SK-MEL-5 (cell line): ENCODE measurements around the gene PPP1R14D. TPM values are rescaled to one million over a fixed set of nuclear protein-coding genes. Genes with fewer than 3 reads are reported as not detected.

Source experiments
- DNase-seq: peaks from one replicate; pipeline ENCODE4 v3.0.0-alpha.2; 2016; ENCODE audit warnings: low read depth, low spot score
- in situ Hi-C: cut with HindIII; loops from 2 replicates; pipeline ENCODE4 v1.10.0; 2016; ENCODE audit warnings: low sequenced_read_pairs, high pct_unique_total_duplicates, low pct_unique_long_range_greater_than_20kb
- total RNA-seq: library from RNA; depleted of rRNA; stranded (reverse); fragments of >200 nt; shearing (Covaris generic); gene quantifications from 2 replicates; pipeline ENCODE4 v1.2.3, GENCODE V29; 2014

The PPP1R14D gene
- total RNA-seq, 1 experiment from 2014 or later, result not detected

GRCh38 chr15:40830884-40831283 is 2.4 kb upstream of the PPP1R14D start:
- in situ Hi-C loops, result no loop called here
- DNase-seq, result no peak

- in situ Hi-C loops, result no loop called here
- no peak for DNase-seq
These were observed 607 bp upstream of the PPP1R14D start for GRCh38 chr15:40829115-40829514.

- no peak for DNase-seq
- in situ Hi-C loops, result no loop called here
These were observed 2.0 kb downstream of the PPP1R14D start for GRCh38 chr15:40826423-40827075.

DNA sequence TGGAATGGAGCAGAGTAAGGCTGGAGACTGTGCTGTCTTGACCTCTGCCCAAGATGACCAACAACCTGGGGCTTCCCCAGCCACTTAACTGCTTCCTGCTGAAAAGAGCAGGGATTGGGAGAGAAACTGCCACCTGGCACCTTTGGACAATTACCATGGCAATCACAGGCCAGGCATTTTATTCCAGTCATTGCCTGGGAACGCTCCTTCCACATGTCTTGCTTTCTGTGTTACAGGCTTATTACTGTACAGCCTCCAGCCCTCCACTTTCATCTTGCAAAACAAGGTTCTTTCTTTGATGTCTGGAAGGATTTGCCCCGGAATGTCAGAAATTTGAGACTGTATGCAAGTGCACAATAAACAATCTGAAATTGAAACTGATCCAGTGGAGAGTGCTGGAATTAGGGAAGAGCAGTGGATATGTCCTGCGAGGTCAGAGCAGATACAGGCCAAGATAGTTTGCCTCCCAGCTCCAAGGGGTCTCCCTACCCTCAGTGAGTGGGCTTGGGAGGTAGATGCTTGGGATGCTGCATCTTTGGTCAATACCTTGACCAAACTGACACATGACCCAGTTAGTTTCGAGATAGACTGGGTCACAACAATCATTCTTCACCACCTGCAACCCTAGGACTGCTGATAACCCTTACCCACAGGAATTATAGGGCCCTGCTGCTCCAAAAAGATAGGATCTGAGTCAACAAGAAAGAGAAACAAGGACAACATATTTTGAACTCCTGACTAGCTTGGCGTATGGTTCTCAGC is 2.7 kb downstream of the PPP1R14D start:
- peak; percentile 11 for DNase-seq

GRCh38 chr15:40823572-40824343 is 4.8 kb downstream of the PPP1R14D start:
- DNase-seq, result no peak
- in situ Hi-C loops, result no loop called here

More for the DNA sequence above, 2.7 kb downstream of the PPP1R14D start:
- in situ Hi-C loops, result no loop called here

- no peak for DNase-seq
- in situ Hi-C loops, result no loop called here
These were observed 7.3 kb downstream of the PPP1R14D start for GRCh38 chr15:40821195-40821594.

GRCh38 chr15:40819048-40819447 is 9.5 kb downstream of the PPP1R14D start:
- no peak for DNase-seq
- in situ Hi-C loops, result no loop called here

DNA sequence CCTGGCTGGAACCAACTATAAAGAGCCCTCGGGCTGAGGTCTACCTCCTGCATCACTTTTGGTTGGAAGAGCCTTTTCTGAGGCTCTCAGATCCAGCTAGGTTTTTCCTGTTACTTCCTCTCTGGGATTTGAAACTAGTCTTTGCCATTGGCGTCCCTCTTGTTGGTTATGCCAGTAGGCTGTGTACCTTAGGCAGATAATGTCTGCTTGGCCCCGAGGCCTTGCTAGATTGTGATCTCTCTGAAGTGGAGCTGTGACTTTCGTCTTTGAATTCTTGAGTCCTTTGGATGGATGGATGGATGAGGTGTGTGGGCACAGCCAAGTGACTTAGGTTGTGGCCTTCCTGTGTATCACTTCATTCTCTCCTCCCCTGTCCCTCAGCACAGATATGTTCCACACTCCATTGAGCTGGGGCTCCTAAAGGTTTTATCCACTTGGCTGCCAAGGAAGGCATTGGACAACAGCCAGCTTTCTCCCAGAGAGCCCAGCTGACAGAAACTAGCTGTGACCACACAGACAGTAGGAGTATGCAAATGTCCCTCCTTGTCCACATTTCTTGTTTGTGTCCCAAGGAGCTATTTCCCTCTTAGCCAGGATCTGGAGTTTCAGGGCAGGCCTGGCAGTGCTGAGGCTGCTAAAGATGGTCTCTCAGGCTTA is 13.3 kb downstream of the PPP1R14D start:
- in situ Hi-C loops, result no loop called here
- DNase-seq, result peak; percentile 15

- no peak for DNase-seq
- in situ Hi-C loops, result no loop called here
These were observed 15.6 kb downstream of the PPP1R14D start for GRCh38 chr15:40812721-40813425.

- in situ Hi-C loops, result no loop called here
- no peak for DNase-seq
These were observed 19.6 kb downstream of the PPP1R14D start for GRCh38 chr15:40808861-40809450.

GRCh38 chr15:40807888-40808461 is 20.5 kb downstream of the PPP1R14D start:
- DNase-seq, result no peak
- in situ Hi-C loops, result no loop called here

- peak; percentile 99 for DNase-seq
- in situ Hi-C loops, result no loop called here
These were observed 21.2 kb downstream of the PPP1R14D start, which contains the start of the genes DNAJC17 and ZFYVE19 for GRCh38 chr15:40807028-40807887. Gene DNAJC17, minus strand, starts transcription at chr15:40807473. Its CDS starts 27 bp downstream, at chr15:40807446. Gene ZFYVE19, plus strand, starts transcription at chr15:40807089. Its CDS starts 501 bp downstream, at chr15:40807590.

DNA sequence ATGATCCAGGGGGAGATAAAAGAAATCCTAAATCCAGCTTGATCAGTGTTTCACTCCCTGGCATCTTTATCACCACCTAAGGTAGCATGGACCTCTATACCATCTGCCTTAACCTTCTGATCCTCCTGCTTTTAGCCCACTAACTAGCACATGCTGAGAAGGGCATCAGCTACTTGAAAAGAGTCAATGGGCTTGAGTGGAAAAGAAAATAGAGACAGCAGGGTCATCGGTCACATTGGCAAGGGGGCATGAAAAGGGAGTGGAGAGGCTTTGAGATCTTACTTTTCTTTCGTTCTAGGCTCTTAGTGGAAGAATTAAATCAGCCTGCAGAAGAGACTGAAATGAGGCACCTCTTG is 21.9 kb downstream of the PPP1R14D start:
- DNase-seq, result no peak
- in situ Hi-C loops, result no loop called here

DNA sequence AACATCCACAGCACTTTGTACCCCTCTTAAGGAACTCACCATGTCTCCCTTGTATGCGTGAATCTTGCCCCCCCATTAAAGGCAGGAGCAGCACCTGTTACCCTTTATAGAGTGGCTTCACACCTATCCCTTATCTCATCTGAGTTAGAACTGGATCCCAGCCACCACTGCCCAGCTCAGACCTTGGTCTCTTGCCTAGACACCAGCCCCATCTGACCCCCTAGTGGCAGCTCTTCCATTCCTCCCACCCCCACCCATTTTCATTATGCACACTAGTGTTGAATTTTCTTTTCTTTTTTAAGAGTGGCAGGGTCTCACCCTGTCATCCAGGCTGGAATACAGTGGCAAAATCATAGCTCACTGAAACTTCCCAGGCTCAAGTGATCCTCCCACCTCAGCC is 24.8 kb downstream of the PPP1R14D start:
- in situ Hi-C loops, result no loop called here
- DNase-seq, result no peak

GRCh38 chr15:40803076-40803475 is 25.4 kb downstream of the PPP1R14D start:
- in situ Hi-C loops, result no loop called here

DNA sequence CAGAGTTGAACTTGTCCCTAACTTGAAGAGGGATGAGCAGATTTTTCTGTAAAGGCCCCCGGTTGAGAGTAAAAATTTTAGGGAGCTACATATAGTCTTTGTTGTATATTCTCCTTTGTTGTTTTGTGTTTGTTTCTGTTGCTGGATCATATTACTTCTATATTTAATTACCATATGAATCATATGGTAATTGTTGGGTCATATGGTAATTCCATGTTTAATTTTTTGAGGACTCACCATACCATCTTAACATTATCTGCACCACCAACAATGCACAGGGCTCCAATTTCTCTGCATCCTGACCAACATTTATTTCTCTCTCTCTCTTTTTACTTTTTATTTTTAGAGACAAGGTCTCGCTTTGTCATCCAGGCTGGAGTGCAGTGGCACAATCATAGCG is 29.0 kb downstream of the PPP1R14D start:
- no peak for DNase-seq
- in situ Hi-C loops, result no loop called here

More at GRCh38 chr15:40803076-40803475, 25.4 kb downstream of the PPP1R14D start:
- no peak for DNase-seq
